SU-DHL-6 (cell line): ENCODE data around the gene FRAS1.

Experiments used
- H2AFZ ChIP-seq: fragments of 200-600 bp; sonication (generic); 2 replicates; pipeline ENCODE4 v1.6.1; 2014; ENCODE audit warnings: low read depth, mild to moderate bottlenecking, moderate library complexity, mixed read lengths, antibody characterized with exemption, low read length; ENCODE audit not compliant: severe bottlenecking
- H3F3A ChIP-seq: fragments of 200-600 bp; shearing (Covaris generic); 2 replicates; pipeline ENCODE4 v1.6.0; 2016; ENCODE audit warnings: antibody characterized with exemption, mild to moderate bottlenecking; ENCODE audit not compliant: insufficient read depth
- H3K27ac ChIP-seq: fragments of 200-600 bp; sonication (generic); 2 replicates; pipeline ENCODE4 v1.5.1; 2016; ENCODE audit warnings: low read depth, mild to moderate bottlenecking, low read length, moderate library complexity, mixed read lengths
- H3K27me3 ChIP-seq: fragments of 200-600 bp; sonication (generic), shearing (Covaris generic); 2 replicates; pipeline ENCODE4 v1.6.0; 2014; ENCODE audit warnings: mild to moderate bottlenecking, low read length
- H3K36me3 ChIP-seq: fragments of 200-600 bp; sonication (generic); 2 replicates; pipeline ENCODE4 v1.6.1; 2014; ENCODE audit warnings: mild to moderate bottlenecking, low read length, mixed read lengths
- H3K4me2 ChIP-seq: fragments of 300-600, 200-600 bp; shearing (Covaris generic), sonication (generic); 2 replicates; pipeline ENCODE4 v1.6.0; 2014; ENCODE audit warnings: low read length, low read depth, mild to moderate bottlenecking; ENCODE audit not compliant: poor library complexity, severe bottlenecking
- H3K4me3 ChIP-seq: fragments of 200-600 bp; sonication (generic); 2 replicates; pipeline ENCODE4 v1.5.1; 2014; ENCODE audit warnings: antibody characterized with exemption, low read length, mild to moderate bottlenecking, mixed read lengths; ENCODE audit not compliant: insufficient read depth, poor library complexity, severe bottlenecking
- H3K79me2 ChIP-seq: fragments of 200-600 bp; sonication (generic); 2 replicates; pipeline ENCODE4 v1.6.1; 2014; ENCODE audit warnings: mild to moderate bottlenecking, low read length, moderate library complexity; ENCODE audit not compliant: insufficient read depth
- H3K9ac ChIP-seq: fragments of 200-600 bp; sonication (generic); 2 replicates; pipeline ENCODE4 v1.7.0; 2014; ENCODE audit warnings: mild to moderate bottlenecking, low read length
- H3K9me2 ChIP-seq: fragments of 200-600 bp; sonication (generic); replicated peaks from 2 replicates; pipeline ENCODE4 v1.6.1; 2014; ENCODE audit warnings: low read length; ENCODE audit not compliant: insufficient read depth
- H3K9me3 ChIP-seq: fragments of 200-600 bp; sonication (generic); 2 replicates; pipeline ENCODE4 v1.6.1; 2014; ENCODE audit warnings: low read length, mixed read lengths; ENCODE audit not compliant: insufficient read depth
- H4K20me1 ChIP-seq: fragments of 200-600 bp; sonication (generic); 2 replicates; pipeline ENCODE4 v1.6.1; 2014; ENCODE audit warnings: low read depth, mild to moderate bottlenecking, antibody characterized with exemption, low read length, moderate library complexity, mixed read lengths
- CTCF ChIP-seq: fragments of 200-600 bp; sonication (generic); IDR thresholded peaks from one replicate; pipeline ENCODE4 v1.5.1; 2017; ENCODE audit warnings: antibody characterized with exemption, mild to moderate bottlenecking, low read length, moderate library complexity; ENCODE audit not compliant: insufficient read depth, poor library complexity, severe bottlenecking
- EZH2phosphoT487 ChIP-seq: fragments of 200-600 bp; sonication (generic), shearing (Covaris generic); conservative IDR thresholded peaks from 2 replicates; pipeline ENCODE4 v1.6.1; 2018; ENCODE audit warnings: mild to moderate bottlenecking, antibody characterized with exemption, low read length, moderate library complexity, mixed read lengths

FRAS1 gene

GRCh38 chr4:78529569-78530209, 472.6 kb downstream of the FRAS1 start:
- Histone ChIP-seq H3K9ac (no peak overlapping the region), H3K79me2 (no peaks in the 10 kb centered on the region), H3K36me3 (no peaks in the 10 kb centered on the region), H4K20me1 (no peaks in the 10 kb centered on the region), H3K27ac (no peak overlapping the region), H3K9me2 (no peaks in the 10 kb centered on the region), H2AFZ (no peak overlapping the region), H3K4me3 (no peak overlapping the region), H3K9me3 (no peaks in the 10 kb centered on the region), H3F3A (no peaks in the 10 kb centered on the region), H3K27me3 (no peaks in the 10 kb centered on the region), H3K4me2 (no peak overlapping the region)
- TF ChIP-seq CTCF (no peak), EZH2phosphoT487 (no peak)

DNA sequence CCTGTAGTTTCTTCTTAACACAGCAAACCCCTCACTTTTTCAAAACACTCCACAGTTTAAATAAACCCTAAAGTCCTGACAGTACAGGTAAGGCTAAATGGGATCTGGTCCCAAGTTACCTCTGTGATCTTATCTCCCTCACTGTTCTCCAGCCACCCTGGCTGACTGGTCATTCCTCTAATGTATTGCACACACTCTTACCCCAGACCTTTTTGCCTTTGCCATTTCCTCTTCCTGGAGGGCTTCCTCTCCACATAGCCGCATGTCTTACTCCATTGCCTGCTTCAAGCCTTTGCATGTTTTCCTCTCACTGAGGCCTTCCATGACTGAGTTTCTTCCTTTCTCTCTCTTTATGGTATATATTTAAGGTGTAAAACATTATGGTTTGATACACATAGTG, 474.9 kb downstream of the FRAS1 start:
- H3K27ac ChIP-seq: no peak overlapping the region

DNA sequence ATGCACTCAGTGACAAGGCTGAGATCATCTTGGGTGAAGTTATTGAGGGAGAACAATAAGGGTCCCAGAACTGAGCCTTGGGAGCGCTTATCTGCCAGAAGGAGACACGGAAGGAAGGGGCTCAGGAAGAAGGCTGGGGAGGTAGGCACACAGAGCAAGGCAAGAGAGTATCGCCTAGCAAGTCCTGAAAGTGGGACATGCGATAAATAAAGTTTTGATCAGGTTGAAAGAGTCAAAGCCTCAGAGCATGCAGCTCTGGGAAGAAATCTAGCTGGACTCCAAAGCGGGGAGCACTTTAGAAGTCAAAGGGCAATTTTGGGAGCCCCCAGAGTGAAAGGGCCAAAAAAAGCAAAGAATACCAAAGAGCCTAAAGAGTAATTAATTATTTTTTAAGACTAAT, 476.7 kb downstream of the FRAS1 start:
- Histone ChIP-seq H3K9me2 (no peaks in the 10 kb centered on the region), H3F3A (no peaks in the 10 kb centered on the region), H3K4me3 (no peak overlapping the region), H3K79me2 (no peaks in the 10 kb centered on the region), H3K36me3 (no peaks in the 10 kb centered on the region), H3K9me3 (no peaks in the 10 kb centered on the region), H4K20me1 (no peaks in the 10 kb centered on the region), H3K27ac (no peak overlapping the region), H3K27me3 (no peaks in the 10 kb centered on the region), H2AFZ (no peak overlapping the region), H3K4me2 (no peak overlapping the region), H3K9ac (no peak overlapping the region)
- TF ChIP-seq EZH2phosphoT487: no peak
- no peak for TF ChIP-seq CTCF

More for the DNA sequence above, 474.9 kb downstream of the FRAS1 start:
- H4K20me1 ChIP-seq: no peaks in the 10 kb centered on the region
- H3K9me2 ChIP-seq: no peaks in the 10 kb centered on the region
- H3K4me3 ChIP-seq: no peak overlapping the region
- H3K36me3 ChIP-seq: no peaks in the 10 kb centered on the region
- no peaks in the 10 kb centered on the region for H3K27me3 ChIP-seq
- H3K9ac ChIP-seq: no peak overlapping the region
- no peaks in the 10 kb centered on the region for H3K9me3 ChIP-seq
- no peaks in the 10 kb centered on the region for H3F3A ChIP-seq
- no peaks in the 10 kb centered on the region for H3K79me2 ChIP-seq
- no peak for TF ChIP-seq CTCF
- no peak overlapping the region for H3K4me2 ChIP-seq
- no peak overlapping the region for H2AFZ ChIP-seq
